Stimulated activated CD4-positive, alpha-beta T cell treated with anti-CD3 and anti-CD28 coated beads, TNF-alpha, amount 100 ng/mL, for 1 hour (primary cell): ENCODE data around the gene MLPH.

Source experiments
- DNase-seq, 3 donors: peaks; one replicate each; pipeline ENCODE4 v3.0.0-alpha.2; 2020; ENCODE audit warnings: low read depth in 3 of 3, low spot score in 1 of 3

The MLPH gene, protein sequence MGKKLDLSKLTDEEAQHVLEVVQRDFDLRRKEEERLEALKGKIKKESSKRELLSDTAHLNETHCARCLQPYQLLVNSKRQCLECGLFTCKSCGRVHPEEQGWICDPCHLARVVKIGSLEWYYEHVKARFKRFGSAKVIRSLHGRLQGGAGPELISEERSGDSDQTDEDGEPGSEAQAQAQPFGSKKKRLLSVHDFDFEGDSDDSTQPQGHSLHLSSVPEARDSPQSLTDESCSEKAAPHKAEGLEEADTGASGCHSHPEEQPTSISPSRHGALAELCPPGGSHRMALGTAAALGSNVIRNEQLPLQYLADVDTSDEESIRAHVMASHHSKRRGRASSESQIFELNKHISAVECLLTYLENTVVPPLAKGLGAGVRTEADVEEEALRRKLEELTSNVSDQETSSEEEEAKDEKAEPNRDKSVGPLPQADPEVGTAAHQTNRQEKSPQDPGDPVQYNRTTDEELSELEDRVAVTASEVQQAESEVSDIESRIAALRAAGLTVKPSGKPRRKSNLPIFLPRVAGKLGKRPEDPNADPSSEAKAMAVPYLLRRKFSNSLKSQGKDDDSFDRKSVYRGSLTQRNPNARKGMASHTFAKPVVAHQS

DNA sequence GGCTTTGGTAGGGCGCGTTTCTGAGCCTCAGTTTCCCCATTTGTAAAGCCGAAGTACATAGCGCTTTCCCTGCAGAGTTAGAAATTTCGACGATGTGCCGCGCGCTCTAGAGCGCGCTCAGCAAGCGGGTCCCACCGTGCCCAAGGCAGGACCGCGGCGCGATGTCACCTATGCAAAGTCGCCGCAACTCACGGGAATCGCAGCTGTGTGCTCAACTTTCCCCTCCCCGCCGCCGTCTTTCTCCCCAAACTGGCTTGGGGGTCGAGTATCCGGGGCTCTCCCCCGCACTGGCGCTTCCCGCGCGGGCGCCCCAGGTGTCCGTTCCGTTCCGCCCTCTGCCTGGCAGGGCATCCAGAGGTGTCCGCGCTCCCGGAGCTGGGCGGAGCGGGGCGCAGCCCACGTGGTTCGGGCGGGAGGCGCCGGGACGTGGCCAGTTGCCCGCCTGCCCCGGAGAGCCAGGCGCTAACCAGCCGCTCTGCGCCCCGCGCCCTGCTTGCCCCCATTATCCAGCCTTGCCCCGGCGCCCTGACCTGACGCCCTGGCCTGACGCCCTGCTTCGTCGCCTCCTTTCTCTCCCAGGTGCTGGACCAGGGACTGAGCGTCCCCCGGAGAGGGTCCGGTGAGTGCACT lies at the start of gene MLPH:
TSS of gene MLPH (plus strand) at position 433 of the 630 bp plus-strand sequence. CDS start 6,176 bp downstream, outside the sequence.
- no peak for DNase-seq

DNA sequence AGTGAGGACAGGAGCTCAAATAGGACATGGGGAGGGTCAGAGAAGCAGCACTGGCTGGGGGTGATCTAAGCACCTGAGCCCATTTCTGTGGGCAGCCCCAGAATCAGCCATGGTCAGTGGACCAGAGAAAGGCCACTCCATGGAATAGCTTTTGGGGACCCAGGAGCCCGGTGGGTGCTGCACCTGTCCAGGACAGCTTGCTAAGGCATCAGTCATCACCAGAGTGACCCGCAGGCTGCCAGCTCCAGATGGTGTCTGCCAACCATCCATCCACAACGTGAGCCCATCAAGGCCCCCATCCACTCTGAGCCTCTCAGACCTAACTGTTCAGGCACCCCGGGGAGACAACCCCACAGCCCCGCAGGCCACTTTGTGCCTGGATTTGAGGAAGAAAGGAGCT lies 49.5 kb upstream of the MLPH start:
- no peak for DNase-seq

DNA sequence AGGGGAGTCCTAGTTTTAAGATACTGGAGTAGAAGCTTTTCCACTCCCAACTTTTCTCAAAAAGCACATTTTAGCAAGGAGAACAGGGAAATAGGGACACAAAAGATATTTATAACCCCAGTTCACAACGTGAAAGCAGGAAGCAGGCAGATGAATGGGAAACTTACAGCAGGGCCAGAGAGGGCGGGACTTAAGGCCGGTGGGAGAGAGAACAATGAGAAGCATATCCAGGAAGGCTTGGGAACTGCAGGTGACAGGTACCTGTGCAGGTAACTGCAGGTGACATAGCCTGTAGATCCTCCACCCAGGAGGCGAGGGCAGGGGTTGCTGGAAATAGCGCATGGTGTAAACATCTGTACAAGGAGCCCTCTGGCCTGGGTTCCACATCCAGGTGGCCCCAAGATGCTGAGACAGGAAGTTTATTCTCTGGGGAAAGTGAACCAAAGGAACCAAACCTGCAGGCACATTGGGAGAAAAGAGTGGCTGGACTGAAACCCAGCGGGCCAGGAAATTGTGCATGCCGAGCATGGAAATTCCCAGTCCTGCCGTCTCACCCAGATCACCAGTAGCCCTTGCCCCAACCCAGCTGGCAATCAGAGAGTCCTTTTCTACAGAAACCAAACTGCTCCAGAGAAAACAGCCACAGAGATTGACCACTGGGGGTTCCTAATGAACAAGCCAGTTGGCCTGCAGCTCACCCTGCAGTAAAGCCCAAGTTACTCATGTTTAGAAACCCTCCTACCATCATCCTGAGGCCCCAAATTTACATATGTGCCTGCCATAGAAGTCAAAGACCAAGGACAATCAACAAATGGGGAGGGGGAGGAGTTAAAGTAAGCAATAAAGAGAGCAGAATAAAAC lies 48.7 kb upstream of the MLPH start:
- no peak for DNase-seq

GRCh38 chr2:237440819-237441281 lies 46.2 kb upstream of the MLPH start:
- DNase-seq: no peak

- no peak for DNase-seq
Observed at GRCh38 chr2:237441605-237442274, 45.3 kb upstream of the MLPH start.

GRCh38 chr2:237444071-237444470 lies 43.0 kb upstream of the MLPH start:
- DNase-seq: no peak

GRCh38 chr2:237445611-237446337 lies 41.3 kb upstream of the MLPH start:
- no peak for DNase-seq

GRCh38 chr2:237446338-237446665 lies 40.7 kb upstream of the MLPH start:
- no peak for DNase-seq

DNA sequence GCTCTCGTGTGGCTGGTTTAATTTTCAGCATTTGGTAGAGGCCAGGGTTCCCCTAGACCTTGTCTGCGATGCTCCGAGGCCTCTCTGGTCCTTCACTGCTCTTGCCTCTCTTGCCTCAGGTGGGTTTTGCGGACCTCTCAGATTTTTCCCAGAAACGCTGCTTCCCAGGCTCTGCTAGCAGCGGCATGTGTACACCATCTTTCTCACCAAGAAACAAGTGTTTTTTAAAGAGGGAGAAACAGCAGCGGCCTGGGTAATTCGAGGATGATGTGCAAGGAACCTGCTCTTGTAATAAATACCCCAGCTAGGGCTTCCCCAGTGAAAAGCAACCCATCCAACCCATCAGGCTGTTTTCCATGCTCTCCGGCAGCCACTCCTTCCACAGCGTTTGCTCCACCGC lies 39.6 kb upstream of the MLPH start:
- DNase-seq: no peak

- no peak for DNase-seq
Observed at GRCh38 chr2:237448171-237448570, 38.9 kb upstream of the MLPH start.

- no peak for DNase-seq
Observed at GRCh38 chr2:237448626-237449025, 38.4 kb upstream of the MLPH start.

GRCh38 chr2:237449193-237449881 lies 37.7 kb upstream of the MLPH start:
- DNase-seq: no peak

DNA sequence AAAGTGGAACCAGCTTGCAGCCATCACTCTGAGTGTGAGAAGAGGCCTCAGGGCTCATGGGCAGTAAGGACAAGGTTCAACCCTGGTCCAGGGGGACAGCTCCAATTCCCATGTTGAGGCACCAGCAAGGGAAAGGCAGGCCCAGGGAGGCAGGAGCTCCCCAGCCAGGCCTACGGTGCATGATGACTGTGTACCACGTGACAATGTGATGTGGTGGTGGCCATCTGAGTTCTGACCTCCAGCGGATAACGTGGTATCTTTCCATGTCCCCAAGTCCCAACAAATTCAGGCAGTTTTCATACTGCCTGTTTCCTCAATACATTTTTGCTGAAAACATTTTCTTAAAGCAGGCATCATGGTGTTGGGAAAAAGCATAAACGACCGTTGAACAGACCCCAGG lies 36.9 kb upstream of the MLPH start:
- no peak for DNase-seq

DNA sequence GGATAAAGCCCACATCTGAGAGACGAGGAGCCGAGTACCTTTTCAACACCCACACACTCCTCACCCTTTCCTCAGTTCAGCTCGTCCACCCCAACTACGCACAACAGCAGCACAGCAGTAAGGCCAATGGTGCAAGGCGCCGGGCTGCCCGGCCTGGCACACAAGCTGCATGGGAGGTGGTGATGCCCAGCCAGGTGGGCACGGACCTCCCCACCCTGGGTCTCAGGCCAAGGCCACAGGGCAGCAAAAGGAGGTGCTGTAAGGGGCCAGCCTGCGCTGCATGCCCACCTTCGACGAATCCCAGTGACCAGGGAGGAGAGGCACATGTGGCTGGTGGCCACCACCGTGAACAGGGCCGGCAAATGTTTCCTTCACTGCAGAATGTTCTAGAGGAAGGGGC lies 36.5 kb upstream of the MLPH start:
- no peak for DNase-seq

DNA sequence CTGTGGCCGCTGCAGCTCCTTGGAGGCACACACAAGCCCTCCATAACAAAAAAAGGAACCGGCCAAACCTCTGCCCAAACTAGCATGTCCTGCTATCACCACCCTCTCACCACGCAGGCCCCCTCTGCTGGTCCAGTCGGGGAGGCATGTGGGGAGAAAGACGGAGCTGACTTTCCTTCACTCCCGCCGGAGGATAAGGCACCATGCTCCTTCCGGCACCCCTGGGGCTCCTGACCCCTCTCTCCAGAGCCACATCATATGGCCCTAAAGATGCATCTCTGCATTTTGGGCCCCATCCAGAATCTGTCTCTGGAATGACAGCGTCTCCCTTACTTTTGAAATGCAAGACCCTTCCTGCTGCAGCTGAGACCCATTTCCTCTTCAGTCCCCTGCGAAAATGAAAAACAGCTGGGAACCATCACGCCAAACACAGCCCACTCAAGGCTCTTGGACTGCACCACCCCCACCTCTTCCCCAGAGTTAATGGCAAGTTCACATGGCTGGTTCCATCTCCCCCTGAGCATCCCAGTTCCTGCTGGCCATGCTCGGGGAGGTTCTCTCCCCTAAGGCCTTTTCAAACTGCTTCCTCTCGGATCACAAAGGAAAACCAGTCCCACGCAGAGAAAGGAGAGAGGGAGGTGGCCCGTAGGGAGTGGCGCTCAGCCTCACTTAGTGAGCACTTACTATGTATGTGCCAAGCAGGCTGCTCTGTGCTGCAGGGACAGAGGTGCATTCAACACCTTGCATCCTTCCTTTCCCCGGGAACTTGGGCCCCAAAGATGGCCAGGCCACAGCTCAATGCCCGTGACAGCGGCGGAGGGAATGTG lies 35.2 kb upstream of the MLPH start:
- DNase-seq: no peak

- DNase-seq: no peak
Observed at GRCh38 chr2:237452861-237453260, 34.2 kb upstream of the MLPH start.

DNA sequence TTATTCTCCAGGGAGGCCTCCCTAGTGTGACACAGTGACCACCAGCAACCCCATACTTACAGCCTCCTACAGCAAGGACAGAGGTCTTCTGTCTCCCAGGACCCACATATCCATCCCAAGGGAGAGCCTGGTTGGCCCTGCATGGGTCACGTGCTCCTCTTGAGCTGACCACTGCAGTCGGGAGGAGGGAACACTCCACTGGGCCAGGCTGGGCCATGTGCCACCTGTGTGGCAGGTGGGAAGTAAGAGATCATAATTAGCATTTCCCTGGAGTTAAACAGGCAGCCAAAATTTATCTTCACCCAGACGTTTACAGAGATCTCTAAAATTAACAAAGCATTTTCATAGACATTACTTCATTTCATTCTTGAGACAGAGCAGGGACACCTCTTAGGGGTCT lies 33.4 kb upstream of the MLPH start:
- DNase-seq: no peak

DNA sequence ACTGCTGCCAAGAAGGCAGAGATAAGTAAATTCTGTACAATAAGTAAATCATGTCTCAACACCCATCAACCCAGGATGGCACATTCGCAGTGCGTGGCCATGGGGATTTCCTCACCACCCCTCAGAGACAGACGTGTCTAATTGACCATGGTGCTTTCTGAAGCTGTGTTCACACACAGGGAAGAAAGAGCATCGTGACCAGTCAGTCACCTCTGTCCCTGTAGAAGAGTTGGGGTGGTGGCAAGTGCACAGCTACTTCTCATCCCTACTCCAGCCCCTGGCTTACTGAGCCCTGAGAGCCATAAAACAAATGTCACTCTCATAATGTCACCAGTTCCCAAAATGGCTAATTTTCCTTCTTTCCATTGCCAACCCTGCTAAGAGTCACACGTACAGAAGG lies 31.3 kb upstream of the MLPH start:
- no peak for DNase-seq
